HEK293T (cell line): ENCODE results near the gene LYPD6B.

ENCODE experiments used
- BHLHE40 ChIP-seq: fragments of 450-650 bp; IDR thresholded peaks from 2 replicates; pipeline ENCODE4 v1.6.1; 2016; ENCODE audit warnings: mild to moderate bottlenecking, moderate library complexity, borderline replicate concordance
- ELF4 ChIP-seq: fragments of 450-650 bp; IDR thresholded peaks from 2 replicates; pipeline ENCODE4 v1.6.1; 2017; ENCODE audit warnings: antibody characterized with exemption
- FOXK2 ChIP-seq: fragments of 450-650 bp; IDR thresholded peaks from 2 replicates; pipeline ENCODE4 v1.6.1; 2016; ENCODE audit warnings: mild to moderate bottlenecking
- FOXM1 ChIP-seq: fragments of 450-650 bp; IDR thresholded peaks from 2 replicates; pipeline ENCODE4 v1.6.1; 2017; ENCODE audit warnings: mild to moderate bottlenecking, borderline replicate concordance
- SP1 ChIP-seq: fragments of 450-650 bp; IDR thresholded peaks from 2 replicates; pipeline ENCODE4 v1.6.1; 2017
- TF ChIP-seq, protein P1 (sequence below): fragments of 450-650 bp; IDR thresholded peaks from 2 replicates; pipeline ENCODE4 v1.6.1; 2016

DNA sequence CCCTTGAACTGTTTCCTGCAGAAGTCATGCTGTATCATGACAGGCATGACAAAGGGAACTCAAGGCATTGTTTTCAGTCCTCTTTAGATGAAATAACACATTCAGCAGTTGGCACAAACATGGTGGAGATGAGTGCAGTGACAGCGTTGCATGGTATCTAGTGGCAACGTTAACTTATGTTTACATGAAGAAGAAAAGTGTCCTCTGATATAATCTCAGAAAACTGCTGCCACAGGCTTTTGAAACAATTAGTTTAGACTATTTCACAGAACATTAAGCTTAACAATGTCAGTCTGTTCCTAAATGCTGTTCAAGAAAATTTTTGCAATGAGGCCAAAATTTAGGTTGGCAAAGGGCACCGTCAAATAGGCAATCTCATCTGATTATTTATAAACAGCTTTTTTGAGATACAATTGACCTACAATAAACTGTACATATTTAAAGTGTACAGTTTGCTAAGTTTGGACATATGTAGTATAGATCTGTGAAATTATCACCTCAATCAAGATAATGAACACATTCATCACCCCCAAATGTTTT lies 64.7 kb downstream of the LYPD6B start:
- TF ChIP-seq FOXK2 = no peak
- TF ChIP-seq ELF4 = no peak
- no peak for TF ChIP-seq BHLHE40
- TF ChIP-seq FOXM1 = no peak
- TF ChIP-seq, protein P1, sequence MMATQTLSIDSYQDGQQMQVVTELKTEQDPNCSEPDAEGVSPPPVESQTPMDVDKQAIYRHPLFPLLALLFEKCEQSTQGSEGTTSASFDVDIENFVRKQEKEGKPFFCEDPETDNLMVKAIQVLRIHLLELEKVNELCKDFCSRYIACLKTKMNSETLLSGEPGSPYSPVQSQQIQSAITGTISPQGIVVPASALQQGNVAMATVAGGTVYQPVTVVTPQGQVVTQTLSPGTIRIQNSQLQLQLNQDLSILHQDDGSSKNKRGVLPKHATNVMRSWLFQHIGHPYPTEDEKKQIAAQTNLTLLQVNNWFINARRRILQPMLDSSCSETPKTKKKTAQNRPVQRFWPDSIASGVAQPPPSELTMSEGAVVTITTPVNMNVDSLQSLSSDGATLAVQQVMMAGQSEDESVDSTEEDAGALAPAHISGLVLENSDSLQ = no peak
- TF ChIP-seq SP1 = no peak
